SK-N-SH treated with all-trans-retinoic acid at 6 μM for 48 hours (cell line): ENCODE measurements around the gene SERP2.

Experiments
- ATAC-seq: fragments of 200-7000 bp; cut with Tn5 transposase; 3 replicates; pipeline ENCODE4 v1.9.1; 2020; ENCODE audit warnings: mild to moderate bottlenecking, moderate library complexity
- ARNTL ChIP-seq: fragments of 450-650 bp; formaldehyde crosslinking; IDR thresholded peaks from 2 replicates; pipeline ENCODE4 v1.5.0; 2020; ENCODE audit warnings: low read depth, mild to moderate bottlenecking, moderate library complexity, borderline replicate concordance
- BACH2 ChIP-seq: fragments of 250-450 bp; sonication (Bioruptor Pico); IDR thresholded peaks from 2 replicates; pipeline ENCODE4 v1.9.0; 2021; ENCODE audit warnings: mild to moderate bottlenecking, borderline replicate concordance
- CREB5 ChIP-seq: fragments of 250-450 bp; sonication (Bioruptor Pico); IDR thresholded peaks from 2 replicates; pipeline ENCODE4 v1.5.1; 2020; ENCODE audit warnings: low read depth, mild to moderate bottlenecking, moderate library complexity
- GLIS3 ChIP-seq: fragments of 250-450 bp; sonication (Bioruptor Pico); IDR thresholded peaks from 2 replicates; pipeline ENCODE4 v1.5.0; 2020; ENCODE audit warnings: mild to moderate bottlenecking, moderate library complexity
- ISL1 ChIP-seq: fragments of 250-450 bp; sonication (Bioruptor Pico); IDR thresholded peaks from 2 replicates; pipeline ENCODE4 v2.1.2; 2022; ENCODE audit warnings: mild to moderate bottlenecking, moderate library complexity
- OSR1 ChIP-seq: fragments of 250-450 bp; sonication (Bioruptor Pico); IDR thresholded peaks from 2 replicates; pipeline ENCODE4 v1.8.0; 2022; ENCODE audit warnings: moderate library complexity, mild to moderate bottlenecking, inconsistent platforms
- PPARA ChIP-seq: fragments of 250-450 bp; sonication (Bioruptor Pico); IDR thresholded peaks from 2 replicates; pipeline ENCODE4 v1.5.0; 2020; ENCODE audit warnings: mild to moderate bottlenecking, borderline replicate concordance
- RARB ChIP-seq: fragments of 250-450 bp; sonication (Bioruptor Pico); IDR thresholded peaks from 2 replicates; pipeline ENCODE4 v1.8.0; 2021; ENCODE audit warnings: mild to moderate bottlenecking, moderate library complexity
- TCF4 ChIP-seq: fragments of 250-450 bp; sonication (Bioruptor Pico); IDR thresholded peaks from 2 replicates; pipeline ENCODE4 v1.8.0; 2021; ENCODE audit warnings: mild to moderate bottlenecking, moderate library complexity, borderline replicate concordance
- TOX ChIP-seq: fragments of 250-450 bp; sonication (Bioruptor Pico); IDR thresholded peaks from 2 replicates; pipeline ENCODE4 v1.8.0; 2021; ENCODE audit warnings: mild to moderate bottlenecking, moderate library complexity, borderline replicate concordance
- ZC3H10 ChIP-seq: fragments of 250-450 bp; sonication (Bioruptor Pico); IDR thresholded peaks from 2 replicates; pipeline ENCODE4 v1.5.1; 2021; ENCODE audit warnings: mild to moderate bottlenecking, moderate library complexity
- ZFP3 ChIP-seq: fragments of 250-450 bp; sonication (Bioruptor Pico); IDR thresholded peaks from 2 replicates; pipeline ENCODE4 v1.5.0; 2020; ENCODE audit warnings: mild to moderate bottlenecking, moderate library complexity
- ZNF565 ChIP-seq: fragments of 450-650 bp; formaldehyde crosslinking; conservative IDR thresholded peaks from 2 replicates; pipeline ENCODE4 v1.5.0; 2020; ENCODE audit warnings: low read depth, mild to moderate bottlenecking, moderate library complexity
- ZNF8 ChIP-seq: fragments of 450-650 bp; formaldehyde crosslinking; IDR thresholded peaks from 2 replicates; pipeline ENCODE4 v1.5.0; 2020; ENCODE audit warnings: mild to moderate bottlenecking, moderate library complexity
- TF ChIP-seq, protein P1 (sequence below): fragments of 250-450 bp; sonication (Bioruptor Pico); IDR thresholded peaks from 2 replicates; pipeline ENCODE4 v1.5.1; 2021; ENCODE audit warnings: mild to moderate bottlenecking, moderate library complexity
- TF ChIP-seq, protein P2 (sequence below): fragments of 250-450 bp; sonication (Bioruptor Pico); IDR thresholded peaks from 2 replicates; pipeline ENCODE4 v1.5.0; 2020; ENCODE audit warnings: mild to moderate bottlenecking, moderate library complexity

SERP2 gene

GRCh38 chr13:44401577-44401976 is 28.0 kb downstream of the SERP2 start (continued):
- TF ChIP-seq CREB5, result no peak
- TF ChIP-seq TOX, result no peak
- TF ChIP-seq GLIS3 (CRISPR knock-in tag), result no peak
- TF ChIP-seq ZFP3, result no peak
- TF ChIP-seq ISL1, result no peak
- TF ChIP-seq ZC3H10 (CRISPR knock-in tag), result no peak

- TF ChIP-seq ZC3H10 (CRISPR knock-in tag) (no peak), CREB5 (no peak), TCF4 (CRISPR knock-in tag) (no peak), BACH2 (CRISPR knock-in tag) (no peak), ARNTL (no peak), RARB (no peak)
- TF ChIP-seq, protein P1, sequence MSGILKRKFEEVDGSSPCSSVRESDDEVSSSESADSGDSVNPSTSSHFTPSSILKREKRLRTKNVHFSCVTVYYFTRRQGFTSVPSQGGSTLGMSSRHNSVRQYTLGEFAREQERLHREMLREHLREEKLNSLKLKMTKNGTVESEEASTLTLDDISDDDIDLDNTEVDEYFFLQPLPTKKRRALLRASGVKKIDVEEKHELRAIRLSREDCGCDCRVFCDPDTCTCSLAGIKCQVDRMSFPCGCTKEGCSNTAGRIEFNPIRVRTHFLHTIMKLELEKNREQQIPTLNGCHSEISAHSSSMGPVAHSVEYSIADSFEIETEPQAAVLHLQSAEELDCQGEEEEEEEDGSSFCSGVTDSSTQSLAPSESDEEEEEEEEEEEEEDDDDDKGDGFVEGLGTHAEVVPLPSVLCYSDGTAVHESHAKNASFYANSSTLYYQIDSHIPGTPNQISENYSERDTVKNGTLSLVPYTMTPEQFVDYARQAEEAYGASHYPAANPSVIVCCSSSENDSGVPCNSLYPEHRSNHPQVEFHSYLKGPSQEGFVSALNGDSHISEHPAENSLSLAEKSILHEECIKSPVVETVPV, result no peak
- ATAC-seq, result no peak
Observed at GRCh38 chr13:44402899-44403445, 29.3 kb downstream of the SERP2 start.

- TF ChIP-seq, protein P2, sequence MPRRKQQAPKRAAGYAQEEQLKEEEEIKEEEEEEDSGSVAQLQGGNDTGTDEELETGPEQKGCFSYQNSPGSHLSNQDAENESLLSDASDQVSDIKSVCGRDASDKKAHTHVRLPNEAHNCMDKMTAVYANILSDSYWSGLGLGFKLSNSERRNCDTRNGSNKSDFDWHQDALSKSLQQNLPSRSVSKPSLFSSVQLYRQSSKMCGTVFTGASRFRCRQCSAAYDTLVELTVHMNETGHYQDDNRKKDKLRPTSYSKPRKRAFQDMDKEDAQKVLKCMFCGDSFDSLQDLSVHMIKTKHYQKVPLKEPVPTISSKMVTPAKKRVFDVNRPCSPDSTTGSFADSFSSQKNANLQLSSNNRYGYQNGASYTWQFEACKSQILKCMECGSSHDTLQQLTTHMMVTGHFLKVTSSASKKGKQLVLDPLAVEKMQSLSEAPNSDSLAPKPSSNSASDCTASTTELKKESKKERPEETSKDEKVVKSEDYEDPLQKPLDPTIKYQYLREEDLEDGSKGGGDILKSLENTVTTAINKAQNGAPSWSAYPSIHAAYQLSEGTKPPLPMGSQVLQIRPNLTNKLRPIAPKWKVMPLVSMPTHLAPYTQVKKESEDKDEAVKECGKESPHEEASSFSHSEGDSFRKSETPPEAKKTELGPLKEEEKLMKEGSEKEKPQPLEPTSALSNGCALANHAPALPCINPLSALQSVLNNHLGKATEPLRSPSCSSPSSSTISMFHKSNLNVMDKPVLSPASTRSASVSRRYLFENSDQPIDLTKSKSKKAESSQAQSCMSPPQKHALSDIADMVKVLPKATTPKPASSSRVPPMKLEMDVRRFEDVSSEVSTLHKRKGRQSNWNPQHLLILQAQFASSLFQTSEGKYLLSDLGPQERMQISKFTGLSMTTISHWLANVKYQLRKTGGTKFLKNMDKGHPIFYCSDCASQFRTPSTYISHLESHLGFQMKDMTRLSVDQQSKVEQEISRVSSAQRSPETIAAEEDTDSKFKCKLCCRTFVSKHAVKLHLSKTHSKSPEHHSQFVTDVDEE (CRISPR knock-in tag), result no peak
- TF ChIP-seq TCF4 (CRISPR knock-in tag) (no peak), OSR1 (CRISPR knock-in tag) (no peak), ZNF565 (CRISPR knock-in tag) (no peak), ZNF8 (CRISPR knock-in tag) (no peak), ISL1 (no peak), RARB (no peak)
- no peak for ATAC-seq
Observed at GRCh38 chr13:44403461-44404056, 29.9 kb downstream of the SERP2 start.

DNA sequence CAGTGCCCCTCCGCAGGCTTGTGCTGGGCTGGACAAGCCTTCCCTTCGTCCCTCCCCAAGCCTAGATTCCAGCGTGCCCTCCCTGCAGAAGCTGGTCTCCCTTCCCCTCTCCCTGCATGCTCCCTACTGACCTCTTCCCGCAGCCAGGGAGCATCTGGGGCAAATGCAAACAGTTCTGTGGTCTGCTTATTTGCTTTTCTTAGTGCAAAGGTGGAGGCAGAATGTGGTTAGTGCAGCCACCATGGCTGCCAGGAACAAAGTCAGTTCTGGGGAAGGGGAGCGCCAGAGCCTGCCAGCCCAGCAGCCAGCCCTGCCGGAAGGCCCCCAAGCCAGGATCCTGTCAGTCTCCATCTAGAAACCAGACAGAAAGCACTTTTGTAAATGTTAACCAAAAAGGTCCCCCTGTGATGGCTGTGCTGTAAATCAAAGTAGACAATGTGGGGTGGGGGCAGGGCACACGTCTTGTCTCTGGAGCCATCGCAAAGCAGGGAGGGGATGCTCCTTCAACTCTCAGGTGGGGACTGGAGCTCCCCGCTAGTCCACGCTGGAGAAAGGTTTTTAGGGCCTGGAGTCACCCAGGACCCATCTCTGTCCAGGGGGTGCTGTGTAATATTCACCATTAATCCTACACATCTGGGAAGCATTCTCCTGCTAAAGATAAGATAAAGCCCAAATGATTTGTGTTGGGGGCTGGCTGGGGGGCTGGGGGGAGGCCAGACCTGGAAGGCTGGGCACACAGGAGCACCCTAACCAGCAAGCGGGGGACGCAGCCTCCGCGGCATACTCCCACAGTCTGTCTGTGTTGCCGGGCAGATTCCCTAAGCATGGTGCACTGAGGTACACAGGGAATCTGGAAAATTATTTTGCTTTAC is 30.9 kb downstream of the SERP2 start:
- TF ChIP-seq TCF4 (CRISPR knock-in tag) (peak; percentile 64; the same call in 1 of the 2 replicates), PPARA (no peak), TOX (no peak), OSR1 (CRISPR knock-in tag) (no peak), CREB5 (no peak)
- TF ChIP-seq, protein P2 (CRISPR knock-in tag), result no peak

More for the DNA sequence above, 30.9 kb downstream of the SERP2 start:
- peak; percentile 22; the same call in 1 of the 3 replicates for ATAC-seq
